IPS DF 19.7 (cell line): ENCODE data around the gene MSANTD2.

Source experiments
- DNase-seq: peaks from one replicate; pipeline ENCODE4 v3.0.0-alpha.2; 2013; ENCODE audit warnings: low read depth, low spot score

The MSANTD2 gene

DNA sequence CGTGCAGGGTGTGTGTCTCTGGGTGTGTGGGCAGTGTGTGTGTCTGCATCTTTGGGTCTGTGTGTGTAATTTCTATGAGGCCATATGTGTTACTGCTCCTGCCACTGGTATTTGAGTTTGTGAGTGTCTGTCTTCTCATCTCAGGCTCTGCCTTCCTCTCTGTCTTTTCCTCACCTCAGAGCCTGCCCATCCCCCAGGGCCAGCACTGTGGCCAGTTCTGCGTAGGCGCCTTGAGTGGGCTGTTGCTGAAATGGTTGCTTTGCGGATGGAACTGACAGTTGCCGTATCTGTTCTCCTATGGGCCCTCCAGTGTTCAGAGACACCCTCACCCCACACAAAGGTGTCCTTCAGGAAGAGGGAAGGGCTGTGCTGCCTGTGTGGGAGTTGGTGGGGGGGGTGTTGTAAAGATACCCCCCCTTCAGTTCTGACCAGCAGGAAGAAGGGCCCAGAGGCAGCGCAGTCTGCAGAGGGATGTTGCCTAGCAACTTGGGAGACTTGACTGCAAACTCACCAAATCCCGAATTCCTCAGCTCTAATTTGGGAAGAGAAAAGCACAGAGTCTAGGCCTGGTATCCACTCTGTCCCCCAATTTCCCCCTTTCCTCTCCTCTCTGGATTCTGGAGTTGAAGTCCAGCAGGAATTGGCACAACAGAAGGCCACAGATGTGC lies 62.4 kb downstream of the MSANTD2 start:
- no peak for DNase-seq

GRCh38 chr11:124736736-124737135 lies 63.5 kb downstream of the MSANTD2 start:
- DNase-seq, result no peak

GRCh38 chr11:124732230-124732629 lies 68.0 kb downstream of the MSANTD2 start:
- DNase-seq, result no peak

DNA sequence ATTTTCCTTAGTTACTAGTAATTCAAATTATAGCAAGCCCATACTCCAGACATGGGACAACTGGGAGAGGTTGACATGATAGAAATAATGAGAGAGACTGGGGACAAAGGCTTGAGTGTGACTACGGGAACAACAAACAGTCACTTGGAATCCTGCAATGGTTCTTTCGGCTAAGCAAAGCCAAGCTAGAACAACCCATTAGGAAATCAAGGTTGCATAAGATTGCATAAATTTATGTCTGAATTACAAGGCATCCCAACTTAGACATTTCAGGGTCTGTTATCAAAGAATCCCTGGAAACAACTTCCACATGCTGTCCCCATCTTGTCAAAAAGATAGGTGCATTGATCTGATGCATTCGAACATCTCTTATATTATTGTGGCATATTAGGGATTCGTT lies 70.6 kb downstream of the MSANTD2 start:
- no peak for DNase-seq

GRCh38 chr11:124728134-124728533 lies 72.1 kb downstream of the MSANTD2 start:
- no peak for DNase-seq

DNA sequence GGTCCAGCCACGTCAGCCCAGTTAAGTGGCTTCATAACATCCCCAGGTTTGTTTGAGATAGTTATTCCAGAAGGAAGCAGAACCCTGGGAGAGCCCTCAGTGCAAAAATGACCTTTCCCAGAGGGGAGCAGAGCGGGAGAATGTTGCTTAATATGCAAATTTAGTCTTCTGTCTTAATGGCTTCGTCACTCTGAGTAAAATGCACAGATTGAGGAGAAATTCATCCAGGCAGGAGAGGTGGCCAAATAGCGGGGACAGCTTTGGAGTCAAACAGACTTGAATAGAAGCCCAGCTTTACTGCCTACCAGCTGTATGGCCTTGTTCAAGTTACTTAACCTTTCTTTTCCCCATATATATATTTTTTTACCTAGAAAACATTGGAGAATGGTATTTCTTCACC lies 72.7 kb downstream of the MSANTD2 start:
- DNase-seq, result no peak

GRCh38 chr11:124725719-124726105 lies 74.5 kb downstream of the MSANTD2 start:
- no peak for DNase-seq

- DNase-seq, result no peak
Observed at GRCh38 chr11:124724979-124725718, 75.1 kb downstream of the MSANTD2 start.

DNA sequence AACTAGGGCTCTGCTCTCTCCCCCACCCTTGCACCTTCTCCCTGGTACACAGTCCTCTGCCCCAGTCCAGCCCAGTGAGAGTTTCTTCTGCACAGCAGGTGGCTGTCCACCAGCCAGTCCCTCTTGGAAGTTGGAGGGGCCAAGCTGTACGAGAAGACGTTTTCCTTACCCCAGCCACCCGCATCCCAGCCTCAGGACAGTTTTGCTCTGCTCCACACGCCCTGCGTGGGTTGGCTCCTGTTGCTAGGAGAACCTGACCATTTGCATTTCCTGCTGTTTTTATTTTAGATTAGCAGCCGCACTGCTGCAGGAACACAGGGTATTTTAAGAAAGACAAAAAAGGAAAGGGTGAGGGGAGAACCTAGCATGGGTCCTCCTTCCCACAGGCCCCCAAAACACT lies 78.0 kb downstream of the MSANTD2 start:
- no peak for DNase-seq

- DNase-seq, result no peak
Observed at GRCh38 chr11:124719534-124719933, 80.7 kb downstream of the MSANTD2 start.

DNA sequence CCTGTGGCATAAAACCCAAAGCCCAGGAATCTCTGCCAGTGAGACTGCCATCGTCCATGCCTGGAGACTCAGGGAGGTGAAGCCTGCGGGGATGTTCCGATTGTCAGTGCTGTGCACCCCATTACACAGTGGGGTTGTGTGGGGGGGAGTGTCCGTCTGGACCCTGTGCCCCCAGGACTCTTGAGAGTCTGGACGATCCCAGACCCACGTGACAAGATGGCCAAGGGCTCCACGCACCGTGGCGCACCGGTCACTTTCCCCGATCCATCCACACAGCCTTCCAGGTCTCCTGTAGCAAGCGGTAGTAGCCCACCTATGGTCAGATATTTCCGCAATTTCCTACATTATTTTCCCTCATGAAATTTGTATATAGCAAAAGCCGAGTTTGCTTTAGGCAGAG lies 81.4 kb downstream of the MSANTD2 start:
- no peak for DNase-seq

- DNase-seq, result no peak
Observed at GRCh38 chr11:124717786-124718651, 82.2 kb downstream of the MSANTD2 start.

DNA sequence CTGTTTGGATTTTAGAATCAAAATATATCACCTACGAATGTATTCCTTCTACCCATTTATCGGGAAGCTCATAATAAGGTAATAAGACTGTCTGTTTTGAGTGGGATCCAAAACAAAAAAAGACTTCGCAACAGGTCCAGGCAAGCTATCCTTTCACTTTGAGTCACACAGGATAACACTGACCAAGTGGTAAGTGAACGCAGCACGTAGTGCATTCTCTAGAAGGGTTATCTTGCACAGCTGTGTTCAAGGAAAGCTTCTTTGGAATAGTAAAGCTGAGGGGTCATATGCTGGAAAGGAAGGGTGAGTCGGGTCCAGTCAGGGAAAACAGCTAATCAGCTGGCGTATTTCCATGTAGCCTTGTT lies 82.8 kb downstream of the MSANTD2 start:
- DNase-seq, result no peak

DNA sequence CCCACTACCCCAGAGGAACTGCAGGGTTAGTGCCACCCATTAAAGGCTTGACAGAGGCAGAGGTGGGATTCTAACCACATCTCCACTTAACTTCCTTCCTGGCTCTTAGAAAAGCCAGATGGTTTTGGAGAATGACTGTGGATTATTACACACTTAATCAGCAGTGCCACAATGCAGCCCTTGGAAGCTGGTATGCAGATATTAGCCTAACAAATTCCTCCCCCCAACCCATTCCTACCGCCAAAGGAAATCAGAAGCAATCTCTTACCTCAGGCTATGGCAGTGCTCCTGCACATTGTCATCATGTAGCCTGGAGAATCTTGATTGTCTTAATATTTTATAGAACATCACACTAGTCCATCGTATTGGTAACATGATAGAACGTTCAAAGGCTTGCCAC lies 83.6 kb downstream of the MSANTD2 start:
- no peak for DNase-seq
